ENCODE results near the gene CCDC57. TPM values are rescaled to one million over a fixed set of nuclear protein-coding genes. Genes with fewer than 3 reads are reported as not detected.

CCDC57 gene
- total and polyA plus RNA-seq, 2 of the 4 experiments (the other 2 are of a cell fraction): 7.3 to 31.3 TPM

GRCh38 chr17:82205720-82206508 lies 6.7 kb downstream of the CCDC57 start (continued):
- TF ChIP-seq CTCF (conservative IDR thresholded peaks at IDR 0.05; ENCODE audit: low read depth, low read length): peak; percentile 82

Measured in IMR-90 (cell line).